ENCODE results near the gene PDZD2.
"Not testable (repeated sequence)": the region's sequence is repeated elsewhere in the genome, so short reads cannot be mapped to it uniquely, and the experiment has no call there.

Gene PDZD2

DNA sequence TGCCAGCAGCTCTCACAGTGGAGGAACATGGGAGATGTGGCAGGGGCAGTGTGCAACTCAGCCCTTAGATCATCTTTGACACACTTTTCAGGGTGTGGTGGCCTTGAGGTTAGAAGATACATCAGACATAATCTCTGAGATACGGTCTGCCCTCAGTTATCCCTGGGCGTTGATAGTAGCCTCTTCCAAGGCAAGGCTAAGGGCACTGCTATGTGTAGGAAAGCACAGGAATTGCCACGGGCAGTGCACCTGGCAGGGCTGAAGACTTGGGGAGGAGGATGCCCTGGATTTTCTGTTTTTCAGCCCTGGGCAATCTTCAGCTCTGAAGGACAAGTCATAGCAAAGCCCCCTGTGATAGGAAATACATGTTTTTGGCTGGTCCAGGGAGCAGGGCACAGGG is 328.5 kb downstream of the PDZD2 start:
- DNase-seq (ENCODE audit: low read depth, low spot score): no peak

DNA sequence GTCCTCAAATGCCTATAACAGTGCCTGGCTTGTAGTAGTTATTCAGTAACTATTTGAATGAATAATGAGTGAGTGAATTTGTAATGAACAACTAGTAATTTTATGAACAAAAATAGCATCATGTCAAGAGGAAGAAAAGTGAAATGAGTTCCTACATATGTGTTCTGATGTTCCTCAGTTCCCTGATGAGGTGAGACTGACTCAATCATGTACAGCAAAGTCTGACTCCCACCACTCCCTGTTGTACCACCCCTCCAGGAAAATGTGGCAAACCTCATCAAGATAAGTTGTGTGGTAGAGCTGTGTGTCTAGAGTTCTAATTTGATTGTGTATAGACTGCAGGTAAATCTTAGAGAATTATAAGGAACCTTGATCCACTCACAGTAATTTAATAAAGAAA is 333.6 kb downstream of the PDZD2 start:
- no peak for DNase-seq (ENCODE audit: low read depth, low spot score)

DNA sequence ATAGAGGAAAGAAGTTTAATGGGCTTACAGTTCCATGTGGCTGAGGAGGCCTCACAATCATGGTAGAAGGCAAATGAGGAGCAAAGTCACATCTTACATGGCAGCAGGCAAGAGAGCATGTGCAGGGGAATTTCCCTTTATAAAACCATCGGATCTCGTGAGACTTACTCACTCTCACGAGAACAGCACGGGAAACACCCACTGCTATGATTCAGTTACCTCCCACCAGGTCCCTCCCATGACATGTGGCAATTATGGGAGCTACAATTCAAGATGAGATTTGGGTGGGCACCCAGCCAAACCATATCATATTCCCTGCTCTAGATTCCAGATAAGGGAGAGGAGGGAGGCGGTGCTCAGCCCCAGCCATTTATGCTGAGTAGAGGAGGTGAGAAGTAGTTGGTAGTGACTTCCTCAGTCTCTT is 336.3 kb downstream of the PDZD2 start:
- not testable (repeated sequence) for DNase-seq (ENCODE audit: low read depth, low spot score)

DNA sequence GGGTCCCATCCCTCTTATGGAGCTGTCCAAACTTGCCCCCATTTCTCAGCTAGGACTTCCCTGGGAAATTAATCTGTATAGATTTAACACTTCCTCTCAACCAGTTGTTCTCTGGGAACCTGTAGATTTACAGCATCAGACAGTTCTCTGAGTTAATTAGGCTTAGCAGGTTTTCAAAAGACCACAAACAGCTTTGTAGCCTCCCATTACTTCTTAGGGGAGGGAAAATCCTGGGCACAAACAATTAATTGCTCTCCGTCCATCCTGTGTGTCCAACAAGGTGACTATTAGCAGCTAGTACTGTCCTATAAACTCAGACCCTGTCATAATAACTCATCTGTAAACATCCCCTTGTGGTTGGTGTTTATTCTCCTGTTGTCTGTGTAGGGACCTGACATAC is 337.2 kb downstream of the PDZD2 start:
- DNase-seq (ENCODE audit: low read depth, low spot score): no peak

DNA sequence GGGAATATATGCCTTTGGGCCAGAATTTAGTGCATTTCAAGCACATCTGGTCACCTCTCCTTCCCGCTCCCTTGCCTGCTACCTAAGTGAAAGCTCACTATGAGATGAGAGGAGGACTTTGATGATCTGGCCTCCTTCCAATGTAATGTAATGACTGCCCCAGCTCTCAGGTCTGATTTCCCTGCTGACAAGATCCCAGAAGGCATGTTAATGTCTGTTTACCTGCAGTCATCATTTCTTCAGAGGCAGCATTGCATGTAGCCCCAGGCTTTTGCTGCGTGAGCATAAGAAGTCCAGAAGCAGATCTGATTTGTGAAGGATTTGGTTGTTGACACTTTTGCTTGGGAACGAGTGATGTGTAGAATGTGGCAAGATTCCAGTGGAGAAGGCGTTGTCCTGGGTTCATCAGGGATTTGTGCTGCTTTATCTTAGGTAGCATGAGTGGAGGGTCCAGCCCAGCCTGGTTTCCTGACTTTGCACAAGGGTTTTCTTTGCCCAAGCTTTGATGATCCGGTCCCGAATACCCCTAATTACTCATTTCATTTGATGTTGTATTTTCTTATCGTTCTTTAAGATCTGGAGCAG is 342.5 kb downstream of the PDZD2 start:
- no peak for DNase-seq (ENCODE audit: low read depth, low spot score)

DNA sequence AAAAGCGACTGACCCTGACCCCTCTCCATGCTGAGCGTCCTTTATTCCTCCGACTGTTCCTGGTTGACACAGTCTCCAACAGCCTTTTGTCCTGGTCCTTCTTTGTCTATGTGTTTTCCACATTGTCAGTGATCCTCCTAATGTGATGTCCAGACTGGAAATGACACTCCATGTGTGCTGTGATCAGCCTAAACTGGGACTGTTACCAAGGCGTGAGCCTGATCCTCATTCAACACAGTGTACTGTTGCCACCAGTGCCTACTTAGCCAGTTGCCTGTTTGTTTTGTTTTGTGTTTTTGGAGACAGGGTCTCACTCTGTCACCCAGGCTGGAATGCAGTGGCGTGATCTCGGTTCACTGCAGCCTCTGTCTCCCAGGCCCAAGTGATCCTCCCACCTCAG is 343.1 kb downstream of the PDZD2 start:
- DNase-seq (ENCODE audit: low read depth, low spot score): no peak

DNA sequence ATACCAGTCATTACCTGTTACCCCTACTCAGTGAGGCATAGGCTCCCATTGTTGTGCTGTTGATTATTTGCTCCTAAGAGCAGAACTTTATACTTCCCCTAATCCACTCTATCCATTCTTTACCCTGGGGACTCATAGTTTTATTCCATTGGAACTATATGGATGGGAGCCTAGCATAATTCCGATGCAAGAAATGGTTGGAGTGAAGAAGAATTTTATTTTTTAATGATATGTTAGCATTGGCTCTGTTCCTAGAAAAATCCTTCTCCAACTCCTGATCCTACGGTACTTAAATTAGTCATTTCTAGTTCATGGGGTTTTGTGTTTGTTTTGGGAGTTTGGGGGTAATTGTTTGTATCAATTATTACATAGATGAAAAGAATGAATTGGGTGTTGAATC is 343.7 kb downstream of the PDZD2 start:
- DNase-seq (ENCODE audit: low read depth, low spot score): no peak

DNA sequence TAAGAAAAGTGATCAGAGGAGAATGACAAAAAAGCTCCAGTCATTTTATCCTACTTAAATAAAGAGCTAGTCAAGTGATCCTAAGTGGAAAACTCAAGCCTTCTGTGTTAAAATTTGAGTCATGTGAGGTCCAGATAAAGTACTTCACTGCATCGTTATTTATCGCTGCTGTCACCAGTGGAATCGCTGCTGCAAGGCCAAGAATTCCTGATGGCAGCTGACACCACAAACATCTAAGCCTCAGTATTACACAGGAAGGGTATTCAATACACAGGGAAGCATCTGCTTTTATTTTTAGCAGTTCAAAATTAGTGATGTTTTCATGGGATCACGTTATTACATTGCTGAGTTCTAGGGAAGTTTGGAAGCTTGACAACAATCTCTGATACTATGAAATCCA is 344.9 kb downstream of the PDZD2 start:
- DNase-seq (ENCODE audit: low read depth, low spot score): no peak

DNA sequence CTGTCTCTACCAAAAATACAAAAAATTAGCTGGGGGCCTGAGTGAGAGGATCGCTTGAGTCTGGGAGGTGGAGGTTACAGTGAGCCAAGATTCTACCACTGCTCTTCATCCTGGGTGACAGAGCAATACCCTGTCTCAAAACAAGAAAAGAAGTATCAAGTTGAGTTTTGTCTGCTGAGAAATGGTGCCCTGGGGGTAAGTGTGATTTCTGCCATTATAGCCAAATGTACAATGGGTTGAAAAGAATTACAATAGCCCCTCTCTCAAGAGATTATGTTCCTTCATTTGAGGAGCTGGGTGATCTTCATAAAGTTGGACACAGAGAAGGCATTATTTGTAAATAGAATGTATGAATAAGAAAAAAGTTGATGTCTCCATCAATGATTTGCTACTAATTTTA is 345.8 kb downstream of the PDZD2 start:
- DNase-seq (ENCODE audit: low read depth, low spot score): no peak

DNA sequence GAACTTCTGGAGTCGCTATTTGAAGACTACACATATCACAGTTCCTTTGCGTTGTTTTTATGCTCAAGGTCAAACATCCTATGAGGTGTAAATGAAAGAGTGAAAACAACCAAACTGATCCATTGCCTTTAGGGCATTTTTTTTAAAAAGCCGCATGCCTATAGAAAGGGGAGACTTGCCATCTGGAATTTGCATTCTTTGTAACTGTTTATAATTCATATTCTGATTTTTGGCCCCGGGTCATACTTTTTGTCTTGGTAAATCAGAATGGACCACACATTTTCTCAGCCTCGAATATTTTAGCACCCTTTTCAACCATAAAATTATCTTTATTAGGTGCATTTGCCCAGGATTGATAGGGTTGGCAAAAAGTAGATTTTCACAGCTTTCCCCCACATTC is 347.2 kb downstream of the PDZD2 start:
- DNase-seq (ENCODE audit: low read depth, low spot score): no peak

DNA sequence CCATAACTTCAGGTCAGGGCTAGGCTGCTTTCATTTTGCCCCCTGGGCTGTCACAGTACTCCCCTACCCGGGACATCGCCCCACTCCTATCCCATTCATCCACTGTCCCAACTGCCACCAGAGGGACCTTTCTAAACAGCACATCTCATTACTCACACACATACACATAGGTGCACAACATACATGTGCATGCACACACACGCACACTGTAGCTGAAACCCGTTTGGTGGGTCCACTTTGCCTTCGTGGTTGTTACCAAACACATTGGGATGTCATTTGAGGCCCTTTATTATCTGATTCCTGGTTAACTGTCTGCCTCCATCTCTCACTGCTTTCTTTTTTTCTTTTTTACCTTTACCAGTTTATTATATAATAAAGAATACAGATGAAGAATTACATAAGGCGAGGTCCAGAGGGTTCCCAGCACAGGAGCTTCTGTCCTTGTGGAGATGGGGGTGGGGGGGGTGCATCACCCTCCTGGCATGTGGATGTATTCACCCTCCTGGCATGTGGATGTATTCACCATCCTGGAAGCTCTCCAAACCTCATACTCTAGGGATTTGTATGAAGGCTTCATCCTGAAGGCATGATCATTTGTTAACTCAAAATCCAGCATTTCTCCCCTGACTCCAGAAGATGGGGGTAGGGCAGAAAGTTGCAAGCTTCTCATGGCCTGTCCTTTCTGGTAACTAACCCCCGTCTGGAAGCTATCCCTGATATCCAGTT is 349.2 kb downstream of the PDZD2 start:
- peak; percentile 82 for DNase-seq (ENCODE audit: low read depth, low spot score)

DNA sequence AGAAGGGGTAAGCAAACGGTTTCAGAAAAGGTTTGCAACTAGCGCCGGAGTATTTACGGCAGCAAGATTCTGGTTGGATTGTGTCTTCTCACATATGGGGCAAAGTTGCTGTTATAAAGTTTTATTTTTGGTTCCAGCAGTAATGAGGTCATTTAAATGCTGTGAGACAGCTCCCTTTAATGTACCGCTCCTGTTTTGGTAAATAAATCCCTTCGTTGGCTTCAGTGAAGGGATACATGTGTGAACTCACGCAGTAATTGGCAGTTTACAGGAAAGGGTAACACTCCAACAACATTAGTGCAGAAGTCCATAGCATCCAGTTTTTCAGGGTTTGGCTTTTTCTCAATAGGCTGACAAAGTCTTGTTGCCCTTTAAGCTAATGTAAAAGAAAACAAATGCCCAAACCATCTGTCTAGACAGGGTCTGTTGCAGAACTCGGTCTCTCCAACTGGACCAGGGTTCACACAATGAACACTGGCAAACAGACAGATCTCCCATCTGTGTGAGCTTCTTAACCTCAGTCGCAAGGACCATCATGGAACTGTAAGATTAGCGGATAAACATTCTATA is 351.2 kb downstream of the PDZD2 start:
- no peak for DNase-seq (ENCODE audit: low read depth, low spot score)

DNA sequence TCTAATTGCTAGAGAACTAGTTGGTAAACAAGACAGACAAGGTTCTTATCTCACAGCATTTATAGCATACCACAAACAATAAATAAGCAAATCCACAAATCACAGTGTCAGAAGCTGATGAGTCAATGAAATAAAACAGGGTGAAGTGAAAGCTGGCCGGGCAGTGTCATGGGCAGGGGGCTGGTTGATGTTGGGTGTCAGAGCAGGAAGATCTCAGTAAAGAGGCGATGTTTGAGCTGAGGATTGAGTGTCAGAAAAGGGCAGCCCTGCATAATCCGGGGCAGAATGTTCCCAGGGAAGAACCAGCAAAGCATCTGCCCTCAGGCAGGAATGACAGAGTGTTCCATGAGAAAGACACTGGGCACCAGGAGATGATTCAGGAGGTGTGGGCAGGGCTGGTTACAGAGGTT is 351.8 kb downstream of the PDZD2 start:
- no peak for DNase-seq (ENCODE audit: low read depth, low spot score)

DNA sequence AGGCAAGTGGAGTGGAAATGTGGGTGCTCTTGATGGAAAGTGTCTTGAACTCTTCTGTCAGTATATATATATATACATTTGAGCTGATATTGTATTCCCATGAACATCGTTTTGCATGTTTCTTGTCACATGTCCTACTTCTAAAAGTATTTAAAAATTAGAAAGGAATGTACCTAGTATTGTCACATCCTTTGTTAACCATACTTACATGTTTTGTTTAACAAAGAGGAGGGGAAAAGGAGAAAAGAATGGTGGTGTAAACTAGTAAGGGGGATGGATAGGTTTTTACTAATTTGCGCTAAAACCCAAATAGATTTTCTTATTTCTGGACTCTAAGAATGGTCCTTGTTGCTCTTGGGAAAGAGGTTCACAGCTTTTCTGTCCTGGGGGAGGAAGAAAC is 353.4 kb downstream of the PDZD2 start:
- DNase-seq (ENCODE audit: low read depth, low spot score): no peak

DNA sequence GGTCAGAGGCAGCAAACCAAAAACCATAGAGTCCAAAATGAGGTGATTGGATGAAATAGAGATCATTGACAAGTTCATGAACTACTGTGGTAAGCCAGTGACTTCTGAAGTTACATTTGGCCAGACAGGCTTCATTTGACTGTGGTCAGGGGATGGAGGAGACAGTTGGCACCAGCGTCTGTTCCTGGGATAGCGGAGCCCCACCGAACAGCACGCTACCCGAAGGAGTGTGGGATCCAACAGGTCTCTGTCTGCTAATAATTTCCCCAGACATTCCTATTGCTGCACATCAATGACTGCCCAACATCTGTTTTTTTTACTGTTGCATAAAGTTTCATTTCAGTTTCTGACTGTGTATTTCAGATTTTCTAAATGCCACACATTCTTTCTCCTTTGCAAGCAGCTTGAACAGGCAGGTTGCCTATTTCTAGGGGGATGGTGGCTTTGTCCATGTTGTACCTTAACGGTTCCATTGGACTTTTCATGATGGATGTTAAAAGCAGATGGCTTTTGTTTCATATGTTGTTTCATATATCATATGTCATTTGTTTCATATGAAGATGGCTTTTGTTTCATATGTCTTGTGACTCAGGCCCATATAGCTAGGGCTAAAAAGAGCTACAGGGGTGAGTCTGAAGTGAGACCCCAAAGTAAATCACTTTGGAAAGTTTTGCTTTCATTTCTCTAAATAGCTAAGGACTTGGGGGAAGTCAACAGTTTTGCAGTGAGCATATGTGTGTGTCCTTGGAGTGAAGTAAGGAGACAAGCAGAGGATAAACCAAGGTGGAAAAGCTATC is 354.4 kb downstream of the PDZD2 start:
- no peak for DNase-seq (ENCODE audit: low read depth, low spot score)

DNA sequence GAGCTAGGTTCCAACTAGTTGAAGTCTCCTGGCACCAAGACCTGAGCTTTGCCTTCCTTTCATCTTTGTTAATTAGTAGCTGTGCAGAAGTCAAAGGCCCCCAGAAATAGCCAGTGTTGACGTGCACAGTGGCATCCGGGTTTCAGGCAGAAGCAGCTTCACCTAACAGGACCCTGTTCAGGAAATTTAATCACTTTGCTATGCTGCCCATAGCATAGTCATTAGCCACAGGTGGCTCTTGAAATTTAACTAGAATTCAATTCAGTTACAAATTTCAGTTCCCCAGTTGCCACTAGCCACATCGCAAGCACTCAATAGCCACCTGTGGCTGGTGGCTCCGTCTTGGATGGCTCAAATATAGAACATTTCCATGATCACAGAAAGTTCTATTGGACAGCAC is 356.1 kb downstream of the PDZD2 start:
- DNase-seq (ENCODE audit: low read depth, low spot score): no peak

DNA sequence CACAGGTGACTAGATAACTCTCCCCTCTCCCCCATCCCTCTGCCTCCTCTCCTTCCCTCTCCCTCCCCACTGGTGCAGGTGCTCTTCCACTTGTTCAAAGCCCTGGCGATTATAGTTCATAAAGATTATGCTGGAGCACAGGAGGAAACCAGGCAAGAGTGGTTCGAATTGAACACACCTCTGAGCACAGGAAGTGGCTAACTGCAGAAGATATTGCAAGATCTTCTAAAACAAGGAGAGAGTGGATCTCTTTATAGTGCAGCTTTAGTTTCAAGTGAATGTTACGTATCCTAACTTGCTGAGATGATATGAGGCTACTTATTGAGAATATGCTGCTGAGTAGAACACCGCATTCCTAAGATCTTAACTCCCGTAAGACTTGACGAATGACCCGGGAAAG is 356.8 kb downstream of the PDZD2 start:
- no peak for DNase-seq (ENCODE audit: low read depth, low spot score)

DNA sequence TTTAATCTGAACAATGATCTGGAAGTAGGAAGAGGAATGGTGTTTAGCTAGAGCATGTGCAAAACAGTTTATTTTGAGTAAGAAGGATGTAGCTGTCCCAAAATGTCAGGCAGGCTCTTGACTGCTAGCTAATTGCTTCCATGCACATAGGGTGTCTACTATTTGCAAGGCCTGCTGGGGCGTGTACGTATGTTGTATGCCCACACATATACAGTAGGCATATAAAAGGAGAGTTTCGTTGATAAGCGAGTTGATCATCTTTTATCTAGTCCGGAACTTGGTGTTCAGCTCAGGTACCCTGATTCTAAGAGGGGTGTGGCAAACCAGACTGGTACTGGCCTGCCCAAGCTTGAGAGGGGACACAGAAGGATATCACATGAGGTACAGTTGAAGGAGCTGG is 358.0 kb downstream of the PDZD2 start:
- DNase-seq (ENCODE audit: low read depth, low spot score): no peak

DNA sequence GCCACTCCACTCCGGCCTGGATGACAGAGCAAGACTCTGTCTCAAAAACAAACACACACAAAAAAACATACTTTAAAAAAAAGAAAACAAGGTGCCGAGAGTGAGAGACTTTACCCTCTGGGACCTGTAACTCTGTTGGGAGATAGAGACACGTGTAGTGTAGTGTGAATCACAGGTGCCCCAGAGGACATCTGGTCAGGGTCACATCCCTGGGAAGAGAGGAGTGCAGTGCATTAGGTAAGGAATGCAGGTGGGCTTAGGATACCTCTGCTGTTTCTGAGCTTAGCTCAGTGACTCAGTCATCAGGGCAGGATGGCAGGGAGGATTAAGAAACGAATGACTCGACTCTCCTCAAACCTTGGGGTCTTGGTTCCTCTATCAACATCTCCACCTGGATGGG is 360.5 kb downstream of the PDZD2 start:
- DNase-seq (ENCODE audit: low read depth, low spot score): no peak

DNA sequence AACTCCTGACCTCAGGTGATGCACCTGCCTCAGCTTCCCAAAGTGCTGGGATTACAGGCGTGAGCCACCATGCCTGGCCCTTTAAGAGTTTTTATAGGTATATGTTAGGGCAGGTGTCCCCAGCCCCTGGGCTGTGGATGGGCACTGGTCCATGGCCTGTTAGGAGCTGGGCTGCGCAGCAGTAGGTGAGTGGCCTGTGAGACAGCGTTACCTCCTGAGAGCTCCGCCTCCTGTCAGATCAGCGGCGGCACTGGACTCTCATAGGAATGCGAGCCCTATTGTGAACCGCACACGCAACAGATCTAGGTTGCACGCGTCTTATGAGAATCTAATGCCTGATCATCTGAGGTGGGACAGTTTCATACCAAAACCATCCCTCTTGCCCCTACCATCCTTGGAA is 361.8 kb downstream of the PDZD2 start:
- DNase-seq (ENCODE audit: low read depth, low spot score): no peak

DNA sequence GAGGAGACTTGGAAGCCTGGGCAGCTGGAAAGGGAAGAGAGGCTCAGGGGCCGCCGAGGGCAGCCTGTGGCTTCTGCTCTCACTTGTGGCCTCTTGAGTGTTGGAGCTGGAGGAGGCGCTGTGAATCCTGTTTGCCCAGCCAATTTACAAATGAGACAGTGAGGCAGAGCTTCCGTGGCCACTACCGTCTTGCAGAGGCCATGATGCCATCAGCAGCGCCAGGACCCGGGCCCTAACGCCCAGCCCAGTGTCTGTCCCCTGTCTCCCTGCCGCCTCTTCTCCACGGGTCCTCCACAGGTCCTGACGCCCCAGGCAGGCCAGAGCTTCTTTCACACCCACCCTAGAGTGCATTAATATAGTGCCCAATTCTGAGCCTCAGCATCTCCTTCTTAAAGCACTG is 362.4 kb downstream of the PDZD2 start:
- no peak for DNase-seq (ENCODE audit: low read depth, low spot score)

DNA sequence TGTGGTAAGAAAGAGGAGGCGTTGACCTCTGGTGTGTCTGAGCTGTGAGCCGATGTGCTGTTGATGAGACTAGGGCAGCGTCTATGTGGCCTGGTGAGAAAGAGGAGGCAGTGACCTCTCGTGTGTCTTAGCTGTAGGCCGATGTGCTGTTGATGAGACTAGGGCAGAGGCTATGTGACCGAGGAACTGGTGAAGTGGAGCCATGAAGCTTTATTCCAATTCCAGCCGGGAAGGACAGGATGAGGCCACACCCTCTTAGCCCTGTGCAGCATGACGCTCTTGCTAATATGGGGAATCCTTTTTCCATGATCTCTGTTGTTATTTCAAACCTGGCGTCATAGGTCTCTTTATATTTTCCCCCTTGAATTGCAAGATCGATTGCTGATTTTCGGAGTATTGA is 362.8 kb downstream of the PDZD2 start:
- DNase-seq (ENCODE audit: low read depth, low spot score): no peak

DNA sequence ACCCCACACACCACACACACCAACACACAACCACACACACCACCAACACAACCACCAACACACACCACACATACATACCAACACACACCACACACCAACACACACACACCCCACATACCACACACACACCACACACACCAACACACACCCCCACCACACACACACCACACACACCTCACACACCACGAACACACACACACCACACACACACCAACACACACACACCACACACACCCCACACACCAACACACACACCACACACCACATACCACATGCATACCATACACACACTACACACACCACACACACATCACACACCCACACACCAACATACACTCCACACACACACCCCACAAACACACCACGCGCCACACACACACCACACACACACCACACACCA is 363.8 kb downstream of the PDZD2 start:
- no peak for DNase-seq (ENCODE audit: low read depth, low spot score)
